Measurements from ENCODE around the gene RUNX2. TPM values are rescaled to one million over a fixed set of nuclear protein-coding genes. Genes with fewer than 3 reads are reported as not detected.

RUNX2 gene
- total and polyA plus RNA-seq, 9 of the 15 experiments (the other 6 are each of a cell fraction or from before 2014, with no cell fraction given) = 0.29 to 1.00 (median 0.43) TPM

DNA sequence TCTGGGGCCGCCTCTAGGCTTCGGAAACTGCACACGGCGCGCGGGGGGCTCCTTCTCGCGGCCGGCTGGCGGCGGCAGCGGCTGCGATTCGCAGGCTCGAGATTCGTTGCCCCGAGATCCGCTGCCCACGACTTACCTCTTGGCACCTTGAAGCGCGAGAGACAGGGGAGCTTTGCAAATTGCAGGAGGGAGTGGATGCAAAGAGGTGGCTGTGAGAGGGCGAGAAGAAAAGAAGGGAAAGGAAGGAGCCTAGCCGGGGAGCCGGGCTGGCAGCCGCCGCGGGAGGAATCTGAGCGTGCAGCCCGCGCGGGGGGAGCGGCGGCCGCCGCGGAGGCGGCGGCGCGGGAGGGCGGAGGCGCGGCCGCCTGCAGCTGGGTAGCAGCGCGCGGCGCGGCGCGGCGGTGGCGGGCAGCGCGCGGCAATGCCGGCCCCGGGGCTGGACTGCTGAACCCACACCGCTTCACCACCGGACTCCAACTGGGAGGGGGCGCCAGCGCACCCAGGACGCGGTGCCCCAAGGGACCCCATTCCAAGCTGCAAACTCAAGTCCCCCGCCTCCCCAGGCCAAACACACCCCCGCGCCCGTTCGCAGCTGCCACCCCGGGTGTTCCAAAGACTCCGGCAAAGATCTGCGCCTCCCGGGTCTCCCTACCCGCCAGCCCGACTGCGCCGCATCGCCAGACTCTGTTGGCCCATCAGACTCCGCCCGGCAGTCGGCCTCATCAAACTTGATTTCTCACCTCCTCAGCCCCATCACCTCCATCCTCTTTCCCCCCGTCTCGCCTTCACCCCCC, 93.8 kb downstream of the RUNX2 start (continued):
- TF ChIP-seq XRCC5 (IDR thresholded peaks at IDR 0.05; ENCODE audit: low read depth, low read length) (no peak), SAP30 (IDR thresholded peaks at IDR 0.05; ENCODE audit: borderline replicate concordance, insufficient read depth, low read depth, low read length, poor library complexity, severe bottlenecking) (no peak), GABPA (tag; conservative IDR thresholded peaks at IDR 0.05; ENCODE audit: low read depth) (no peak), CHCHD3 (CRISPR knock-in tag; IDR thresholded peaks at IDR 0.05) (no peak), CLOCK (CRISPR knock-in tag; IDR thresholded peaks at IDR 0.05; ENCODE audit: borderline replicate concordance) (no peak), NCOA6 (IDR thresholded peaks at IDR 0.05) (no peak), BRD4 (IDR thresholded peaks at IDR 0.05) (no peak), SRF (CRISPR knock-in tag; IDR thresholded peaks at IDR 0.05) (no peak), DNMT1 (IDR thresholded peaks at IDR 0.05) (no peak), ZNF174 (CRISPR knock-in tag; IDR thresholded peaks at IDR 0.05) (no peak), IRF9 (tag; IDR thresholded peaks at IDR 0.05) (no peak), ZNF239 (CRISPR knock-in tag; IDR thresholded peaks at IDR 0.05) (no peak), ZNF699 (CRISPR knock-in tag; IDR thresholded peaks at IDR 0.05; ENCODE audit: insufficient replicate concordance) (no peak), RFX7 (CRISPR knock-in tag; IDR thresholded peaks at IDR 0.05) (no peak), PHTF2 (CRISPR knock-in tag; IDR thresholded peaks at IDR 0.05) (no peak), U2AF2 (optimal IDR thresholded peaks at IDR 0.05; ENCODE audit: low read depth, low read length) (no peak), CEBPG (CRISPR knock-in tag; IDR thresholded peaks at IDR 0.05) (no peak), CEBPG (tag; conservative IDR thresholded peaks at IDR 0.05 in 1 of 2, IDR thresholded peaks at IDR 0.05 in 1 of 2) (no peak), ZNF408 (CRISPR knock-in tag; IDR thresholded peaks at IDR 0.05; ENCODE audit: low read depth) (no peak), DPF2 (IDR thresholded peaks at IDR 0.05) (no peak), ZNF140 (CRISPR knock-in tag; IDR thresholded peaks at IDR 0.05) (no peak), EZH2 (IDR thresholded peaks at IDR 0.05; ENCODE audit: borderline replicate concordance, low read depth, low read length) (no peak), EP400 (IDR thresholded peaks at IDR 0.05) (no peak), IFI16 (CRISPR knock-in tag; IDR thresholded peaks at IDR 0.05) (no peak), ZNF347 (CRISPR knock-in tag; IDR thresholded peaks at IDR 0.05; ENCODE audit: low read depth) (no peak)

All from K562 (cell line).